ENCODE measurements around the gene ESRRB.
A peak's percentile ranks its signal among the peaks of the same experiment; 100 is the strongest.

The ESRRB gene

GRCh38 chr14:76408877-76409276, 32.9 kb downstream of the ESRRB start:
- DNase-seq, result no peak

- DNase-seq, result no peak
Measured at GRCh38 chr14:76412501-76412900, 36.6 kb downstream of the ESRRB start.

GRCh38 chr14:76413106-76413961, 37.4 kb downstream of the ESRRB start:
- DNase-seq, result no peak

GRCh38 chr14:76413962-76414600, 38.1 kb downstream of the ESRRB start:
- no peak for DNase-seq

- DNase-seq, result no peak
Measured at GRCh38 chr14:76419399-76419798, 43.5 kb downstream of the ESRRB start.

GRCh38 chr14:76420827-76421226, 44.9 kb downstream of the ESRRB start:
- DNase-seq, result no peak

GRCh38 chr14:76421662-76422061, 45.7 kb downstream of the ESRRB start:
- DNase-seq, result no peak

GRCh38 chr14:76422662-76423061, 46.7 kb downstream of the ESRRB start:
- no peak for DNase-seq

GRCh38 chr14:76423534-76423933, 47.6 kb downstream of the ESRRB start:
- no peak for DNase-seq

GRCh38 chr14:76424359-76424758, 48.4 kb downstream of the ESRRB start:
- DNase-seq, result no peak

GRCh38 chr14:76426161-76426696, 50.3 kb downstream of the ESRRB start:
- no peak for DNase-seq

- no peak for DNase-seq
Measured at GRCh38 chr14:76428611-76429010, 52.7 kb downstream of the ESRRB start.

- DNase-seq, result no peak
Measured at GRCh38 chr14:76430017-76430416, 54.1 kb downstream of the ESRRB start.

- DNase-seq, result no peak
Measured at GRCh38 chr14:76430475-76430980, 54.6 kb downstream of the ESRRB start.

- no peak for DNase-seq
Measured at GRCh38 chr14:76431538-76431937, 55.6 kb downstream of the ESRRB start.

- DNase-seq, result no peak
Measured at GRCh38 chr14:76432827-76433752, 57.2 kb downstream of the ESRRB start.

- no peak for DNase-seq
Measured at GRCh38 chr14:76434220-76434619, 58.3 kb downstream of the ESRRB start.

GRCh38 chr14:76439237-76439775, 63.4 kb downstream of the ESRRB start:
- DNase-seq, result no peak

- DNase-seq, result no peak
Measured at GRCh38 chr14:76446486-76446885, 70.5 kb downstream of the ESRRB start.

GRCh38 chr14:76446921-76447320, 71.0 kb downstream of the ESRRB start:
- no peak for DNase-seq

- DNase-seq, result no peak
Measured at GRCh38 chr14:76450476-76450875, 74.5 kb downstream of the ESRRB start.

- peak; percentile 72 for DNase-seq
Measured at GRCh38 chr14:76456200-76456599, 80.3 kb downstream of the ESRRB start.

Data from DMS53 (cell line).